HG03520 (cell line): Measurements from ENCODE around the gene DLG5.

ENCODE experiments used
- ATAC-seq: cut with Tn5 transposase; IDR thresholded peaks from one replicate; pipeline ENCODE4 v1.9.1; 2021; ENCODE audit warnings: mild to moderate bottlenecking, moderate library complexity; ENCODE audit not compliant: unreplicated experiment

DLG5 gene

GRCh38 chr10:77823811-77824542, 102.6 kb downstream of the DLG5 start:
- ATAC-seq: no peak

- no peak for ATAC-seq
Measured at GRCh38 chr10:77821551-77821950, 105.0 kb downstream of the DLG5 start.

- no peak for ATAC-seq
Measured at GRCh38 chr10:77821036-77821435, 105.5 kb downstream of the DLG5 start.

- ATAC-seq: no peak
Measured at GRCh38 chr10:77820349-77820748, 106.2 kb downstream of the DLG5 start.

- ATAC-seq: no peak
Measured at GRCh38 chr10:77819210-77820112, 107.1 kb downstream of the DLG5 start.

GRCh38 chr10:77818378-77818777, 108.2 kb downstream of the DLG5 start:
- no peak for ATAC-seq

- ATAC-seq: no peak
Measured at GRCh38 chr10:77817541-77817940, 109.0 kb downstream of the DLG5 start.

GRCh38 chr10:77816311-77816710, 110.2 kb downstream of the DLG5 start:
- ATAC-seq: no peak

- ATAC-seq: no peak
Measured at GRCh38 chr10:77812741-77813140, 113.8 kb downstream of the DLG5 start.

- no peak for ATAC-seq
Measured at GRCh38 chr10:77811831-77812430, 114.6 kb downstream of the DLG5 start.

- no peak for ATAC-seq
Measured at GRCh38 chr10:77810446-77811335, 115.9 kb downstream of the DLG5 start.

GRCh38 chr10:77809336-77809735, 117.2 kb downstream of the DLG5 start:
- ATAC-seq: no peak

GRCh38 chr10:77807706-77808105, 118.8 kb downstream of the DLG5 start:
- ATAC-seq: no peak

- ATAC-seq: no peak
Measured at GRCh38 chr10:77806511-77807157, 119.9 kb downstream of the DLG5 start.

- no peak for ATAC-seq
Measured at GRCh38 chr10:77805676-77806075, 120.9 kb downstream of the DLG5 start.

GRCh38 chr10:77804371-77804770, 122.2 kb downstream of the DLG5 start:
- ATAC-seq: no peak

GRCh38 chr10:77801474-77802161, 124.9 kb downstream of the DLG5 start:
- peak; percentile 83 for ATAC-seq

- ATAC-seq: no peak
Measured at GRCh38 chr10:77800738-77801266, 125.8 kb downstream of the DLG5 start.

GRCh38 chr10:77800320-77800719, 126.2 kb downstream of the DLG5 start:
- ATAC-seq: no peak
